Small intestine (tissue), 7 donors: ENCODE results near the gene KRTAP5-6. TPM values are rescaled to one million over a fixed set of nuclear protein-coding genes. Genes with fewer than 3 reads are reported as not detected.

Experiments
- DNase-seq, 2 donors: peaks; one replicate each; pipeline versions ENCODE4 v3.0.0 to v3.0.0-alpha.2; 2013
- FAIRE-seq: peaks from 2 replicates; lab custom pipeline; 2012; peaks lifted over from hg19 to GRCh38; lab: Jason Lieb, UNC
- H3K27ac ChIP-seq, 3 donors: one replicate each; pipeline ENCODE4 v1.5.1; 2013; ENCODE audit warnings: low read length in 2 of 3, mild to moderate bottlenecking in 2 of 3, control low read depth in 1 of 3, inconsistent platforms in 1 of 3, low read depth in 1 of 3, moderate library complexity in 1 of 3
- H3K27me3 ChIP-seq, 3 donors: one replicate each; pipeline ENCODE4 v1.6.1; 2013; ENCODE audit warnings: low read length in 3 of 3, inconsistent platforms in 1 of 3; ENCODE audit not compliant: control insufficient read depth in 3 of 3, insufficient read depth in 3 of 3
- H3K36me3 ChIP-seq, 3 donors: one replicate each; pipeline ENCODE4 v1.6.1; 2013; ENCODE audit warnings: low read length in 3 of 3, inconsistent platforms in 1 of 3, low read depth in 1 of 3, mild to moderate bottlenecking in 1 of 3, moderate library complexity in 1 of 3; ENCODE audit not compliant: control insufficient read depth in 3 of 3, insufficient read depth in 2 of 3
- H3K4me1 ChIP-seq, 3 donors: one replicate each; pipeline ENCODE4 v1.6.1; 2013; ENCODE audit warnings: low read length in 2 of 3, inconsistent platforms in 1 of 3, low read depth in 1 of 3, mild to moderate bottlenecking in 1 of 3, moderate library complexity in 1 of 3; ENCODE audit not compliant: control insufficient read depth in 3 of 3, insufficient read depth in 2 of 3
- H3K4me3 ChIP-seq, 3 donors: one replicate each; pipeline ENCODE4 v1.5.1; 2013; ENCODE audit warnings: low read length in 3 of 3, control low read depth in 1 of 3, inconsistent platforms in 1 of 3, low read depth in 1 of 3, mild to moderate bottlenecking in 1 of 3, moderate library complexity in 1 of 3
- H3K9me3 ChIP-seq, 2 donors: one replicate each; pipeline ENCODE4 v1.6.1; 2013; ENCODE audit warnings: low read depth in 1 of 2, low read length in 1 of 2; ENCODE audit not compliant: control insufficient read depth in 2 of 2, insufficient read depth in 1 of 2
- WGBS, 3 donors: extraction: QIAGEN DNeasy Blood & Tissue Kit; methylation state at CpG; one replicate each; pipeline ENCODE4 v1.1.7; 2013; 5-methylcytosine and 5-hydroxymethylcytosine counted together
- polyA plus RNA-seq, 4 donors: library from polyadenylated mRNA; stranded (reverse) in 3 of 4; unstranded in 1 of 4; fragments of 200-250 nt in 3 of 4; fragments of 120-200 nt in 1 of 4; gene quantifications; one replicate each; pipeline versions ENCODE4 v1.2.1 to v1.2.3, GENCODE V29; 2013
- donor health status: healthy with polysubstance abuse.
- donor health status: control.
- donor health status: control.
- donor health status: Bipolar disorder and iron deficiency.
- donor health status: healthy.

The KRTAP5-6 gene
- polyA plus RNA-seq, 4 donors, result not detected

- Histone ChIP-seq H3K4me1 (no peaks in the 10 kb centered on the region), H3K4me3 (no peak overlapping the region), H3K9me3 (peaks cover 1 to 11% of the 10 kb centered on the region in 2 donors), H3K36me3 (no peaks in the 10 kb centered on the region), H3K27ac (no peak overlapping the region), H3K27me3 (peaks cover 0 to 31% (median 5%) of the 10 kb centered on the region in 3 donors)
- no peak for FAIRE-seq
- WGBS, 3 donors, result 78 to 84% (median 81%) methylated on average over 15 to 16 of the region's 16 CpGs
- no peak for DNase-seq
Observed at GRCh38 chr11:1735271-1735670, 38.3 kb downstream of the KRTAP5-6 start.

GRCh38 chr11:1736447-1736992, 39.5 kb downstream of the KRTAP5-6 start:
- Histone ChIP-seq H3K4me1 (no peaks in the 10 kb centered on the region), H3K36me3 (no peaks in the 10 kb centered on the region), H3K4me3 (no peak overlapping the region), H3K27ac (no peak overlapping the region), H3K27me3 (peaks cover 0 to 35% (median 5%) of the 10 kb centered on the region in 3 donors), H3K9me3 (peaks cover 1 to 11% of the 10 kb centered on the region in 2 donors)
- FAIRE-seq (no peak), DNase-seq (no peak)
- WGBS, 3 donors, result 59 to 66% (median 64%) methylated on average over 3 of the region's 3 CpGs

GRCh38 chr11:1737080-1737757, 40.2 kb downstream of the KRTAP5-6 start:
- H3K4me1 ChIP-seq, result no peaks in the 10 kb centered on the region
- H3K36me3 ChIP-seq, result no peaks in the 10 kb centered on the region
- H3K27me3 ChIP-seq, result peaks cover 0 to 36% (median 5%) of the 10 kb centered on the region in 3 donors
- 82 to 87% (median 84%) methylated on average over 6 of the region's 6 CpGs for WGBS, 3 donors
- no peak overlapping the region for H3K4me3 ChIP-seq
- H3K9me3 ChIP-seq, result peaks cover 1 to 11% of the 10 kb centered on the region in 2 donors
- H3K27ac ChIP-seq, result no peak overlapping the region
- DNase-seq (no peak), FAIRE-seq (no peak)

DNA sequence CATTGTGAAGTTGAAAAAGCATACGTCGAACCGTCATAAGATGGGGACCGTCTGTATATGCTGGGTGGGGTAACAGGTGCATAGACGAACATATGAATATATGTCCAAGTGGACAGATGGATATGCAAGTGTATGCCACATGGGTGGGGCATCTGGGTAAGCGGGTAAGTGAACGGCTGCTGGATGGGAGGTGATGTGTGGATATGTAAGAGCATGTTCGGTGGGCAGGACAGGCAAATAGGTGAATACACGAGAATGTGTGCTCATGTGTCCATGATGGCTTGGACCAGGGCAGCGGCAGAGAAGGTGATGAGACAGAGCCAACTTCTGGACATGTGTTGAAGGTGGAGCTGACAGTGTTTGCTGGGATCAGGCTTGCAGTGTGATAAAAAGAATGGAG, 41.4 kb downstream of the KRTAP5-6 start:
- H3K36me3 ChIP-seq, result no peaks in the 10 kb centered on the region
- no peak overlapping the region for H3K27ac ChIP-seq
- DNase-seq, result no peak
- 91 to 93% (median 92%) methylated on average over 10 of the region's 10 CpGs for WGBS, 3 donors
- no peaks in the 10 kb centered on the region for H3K4me1 ChIP-seq
- no peak overlapping the region for H3K4me3 ChIP-seq
- no peak for FAIRE-seq
- peaks cover 0 to 26% (median 5%) of the 10 kb centered on the region in 3 donors for H3K27me3 ChIP-seq
- peaks cover 1 to 11% of the 10 kb centered on the region in 2 donors for H3K9me3 ChIP-seq

DNA sequence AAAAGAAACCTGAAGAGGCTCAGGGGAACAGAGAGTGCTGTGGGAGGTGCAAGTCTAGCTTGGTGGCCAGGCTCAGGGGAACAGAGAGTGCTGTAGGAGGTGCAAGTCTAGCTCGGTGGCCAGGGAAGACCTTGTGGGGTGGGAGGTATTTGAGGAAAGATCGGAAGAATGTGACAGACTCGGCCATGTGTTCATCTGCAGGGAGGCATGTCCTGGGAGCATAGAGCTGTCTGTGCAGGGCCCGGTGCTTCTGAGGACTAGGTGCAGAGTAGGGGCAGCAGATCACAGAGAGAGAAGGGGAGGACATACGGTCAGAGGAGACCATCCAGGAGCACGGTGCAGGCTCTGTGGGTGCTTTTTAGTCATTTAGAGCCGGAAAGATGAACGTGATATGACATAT, 42.6 kb downstream of the KRTAP5-6 start:
- Histone ChIP-seq H3K4me3 (no peak overlapping the region), H3K36me3 (no peaks in the 10 kb centered on the region), H3K27ac (no peak overlapping the region), H3K4me1 (no peaks in the 10 kb centered on the region), H3K9me3 (peaks cover 1 to 11% of the 10 kb centered on the region in 2 donors), H3K27me3 (peaks cover 0 to 21% (median 5%) of the 10 kb centered on the region in 3 donors)
- WGBS, 3 donors, result 63 to 74% (median 71%) methylated on average over 8 of the region's 8 CpGs
- FAIRE-seq (no peak), DNase-seq (no peak)

GRCh38 chr11:1740786-1741530, 44.0 kb downstream of the KRTAP5-6 start:
- no peak overlapping the region for H3K27ac ChIP-seq
- H3K4me1 ChIP-seq, result no peaks in the 10 kb centered on the region
- no peaks in the 10 kb centered on the region for H3K36me3 ChIP-seq
- no peak for DNase-seq
- H3K4me3 ChIP-seq, result no peak overlapping the region
- H3K9me3 ChIP-seq, result peaks cover 1 to 11% of the 10 kb centered on the region in 2 donors
- WGBS, 3 donors, result 81 to 89% (median 84%) methylated on average over 8 of the region's 8 CpGs
- peaks cover 0 to 25% (median 5%) of the 10 kb centered on the region in 3 donors for H3K27me3 ChIP-seq
- no peak for FAIRE-seq

GRCh38 chr11:1741741-1742140, 44.7 kb downstream of the KRTAP5-6 start:
- Histone ChIP-seq H3K4me3 (no peak overlapping the region), H3K27ac (no peak overlapping the region), H3K27me3 (peaks cover 0 to 26% (median 3%) of the 10 kb centered on the region in 3 donors), H3K36me3 (no peaks in the 10 kb centered on the region), H3K4me1 (no peaks in the 10 kb centered on the region), H3K9me3 (peaks cover under 1 to 5% of the 10 kb centered on the region in 2 donors)
- 58 to 84% (median 63%) methylated on average over 4 of the region's 4 CpGs for WGBS, 3 donors
- DNase-seq, result no peak
- FAIRE-seq, result no peak

DNA sequence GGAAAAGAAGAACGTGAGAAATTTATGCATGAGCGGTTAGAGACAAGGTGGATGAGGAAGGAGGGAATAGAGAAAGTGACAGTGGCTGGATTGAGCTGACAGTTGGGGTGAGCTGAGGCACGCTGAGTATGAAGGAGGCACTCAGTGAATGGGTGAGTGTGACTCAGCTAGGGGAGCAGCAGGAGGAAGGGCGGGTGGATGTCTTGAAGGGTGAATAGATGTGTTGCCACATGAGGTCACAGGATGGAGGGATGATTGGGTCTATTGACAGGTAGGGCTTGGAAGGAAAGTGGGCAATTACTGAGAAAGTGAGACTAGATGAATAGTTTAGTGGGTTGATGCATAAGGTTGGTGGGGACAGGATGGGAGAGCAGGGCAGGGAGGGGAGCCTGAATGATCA, 45.4 kb downstream of the KRTAP5-6 start:
- DNase-seq (no peak), FAIRE-seq (no peak)
- Histone ChIP-seq H3K4me1 (no peaks in the 10 kb centered on the region), H3K9me3 (peaks cover 0 to 2% of the 10 kb centered on the region in 2 donors), H3K27ac (no peak overlapping the region), H3K27me3 (peaks cover 0 to 31% (median under 1%) of the 10 kb centered on the region in 3 donors), H3K36me3 (no peaks in the 10 kb centered on the region), H3K4me3 (no peak overlapping the region)
- WGBS, 3 donors, result 66 to 74% (median 72%) methylated on average over 4 of the region's 4 CpGs
